ENCODE measurements around the gene KLK13. TPM values are rescaled to one million over a fixed set of nuclear protein-coding genes. Genes with fewer than 3 reads are reported as not detected.

The KLK13 gene
- total RNA-seq, 1 donor from 2014 or later: not detected

DNA sequence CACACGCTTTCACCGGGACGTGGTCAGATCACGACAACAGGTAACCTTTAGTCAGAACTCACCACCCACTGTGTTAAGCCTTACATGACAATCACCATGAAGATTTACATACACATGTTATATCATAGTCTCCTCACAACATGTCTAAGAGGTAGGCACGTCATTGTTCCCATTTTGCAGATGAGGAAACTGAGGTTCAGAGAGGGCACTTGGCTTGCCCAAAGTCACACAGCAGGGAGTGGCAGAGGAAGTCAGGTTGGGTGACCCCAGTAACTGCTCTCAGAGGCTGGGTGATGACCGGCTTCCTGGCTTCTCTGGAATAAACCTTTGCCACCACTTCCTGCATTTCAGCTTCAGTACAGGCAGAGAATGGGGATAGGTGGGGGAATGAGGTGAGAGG lies 50.6 kb downstream of the KLK13 start:
- Histone ChIP-seq H3K27me3 (peaks cover 50% of the 10 kb centered on the region), H3K4me1 (peaks cover 6% of the 10 kb centered on the region), H3K27ac (no peak overlapping the region), H3K9me3 (no peaks in the 10 kb centered on the region), H3K4me3 (no peak overlapping the region), H3K36me3 (no peaks in the 10 kb centered on the region)
- DNase-seq (no peak), ATAC-seq (no peak)
- intact Hi-C loops (cut with DNase I): no loop called here
- TF ChIP-seq, protein P1, sequence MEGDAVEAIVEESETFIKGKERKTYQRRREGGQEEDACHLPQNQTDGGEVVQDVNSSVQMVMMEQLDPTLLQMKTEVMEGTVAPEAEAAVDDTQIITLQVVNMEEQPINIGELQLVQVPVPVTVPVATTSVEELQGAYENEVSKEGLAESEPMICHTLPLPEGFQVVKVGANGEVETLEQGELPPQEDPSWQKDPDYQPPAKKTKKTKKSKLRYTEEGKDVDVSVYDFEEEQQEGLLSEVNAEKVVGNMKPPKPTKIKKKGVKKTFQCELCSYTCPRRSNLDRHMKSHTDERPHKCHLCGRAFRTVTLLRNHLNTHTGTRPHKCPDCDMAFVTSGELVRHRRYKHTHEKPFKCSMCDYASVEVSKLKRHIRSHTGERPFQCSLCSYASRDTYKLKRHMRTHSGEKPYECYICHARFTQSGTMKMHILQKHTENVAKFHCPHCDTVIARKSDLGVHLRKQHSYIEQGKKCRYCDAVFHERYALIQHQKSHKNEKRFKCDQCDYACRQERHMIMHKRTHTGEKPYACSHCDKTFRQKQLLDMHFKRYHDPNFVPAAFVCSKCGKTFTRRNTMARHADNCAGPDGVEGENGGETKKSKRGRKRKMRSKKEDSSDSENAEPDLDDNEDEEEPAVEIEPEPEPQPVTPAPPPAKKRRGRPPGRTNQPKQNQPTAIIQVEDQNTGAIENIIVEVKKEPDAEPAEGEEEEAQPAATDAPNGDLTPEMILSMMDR (IDR thresholded peaks at IDR 0.05): no peak

DNA sequence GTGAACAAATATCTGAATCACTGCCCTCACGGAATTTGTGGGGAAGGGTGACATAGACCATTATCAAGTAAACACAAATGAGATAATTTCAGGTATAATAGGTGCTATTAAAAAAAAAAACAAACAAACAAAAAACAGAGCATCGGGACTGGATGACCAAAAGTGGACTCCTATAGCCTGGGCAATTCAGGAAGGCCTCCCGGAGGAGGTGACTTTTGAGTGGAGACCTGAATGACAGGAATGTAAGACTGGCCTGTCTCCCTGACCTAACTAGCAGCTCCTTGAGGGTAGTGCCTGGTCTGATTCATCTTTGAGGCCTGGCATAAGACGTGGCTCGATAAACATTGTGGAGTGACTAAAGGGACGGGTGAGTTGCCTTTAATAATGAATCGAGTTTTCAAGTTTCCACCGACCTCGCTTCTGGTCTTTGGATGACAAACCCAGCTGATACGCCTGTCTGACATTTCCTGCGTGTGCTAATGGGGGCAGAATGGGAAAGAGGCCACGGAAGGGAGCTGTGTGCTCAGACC lies 52.2 kb downstream of the KLK13 start:
- Histone ChIP-seq H3K9me3 (no peaks in the 10 kb centered on the region), H3K4me1 (no peaks in the 10 kb centered on the region), H3K27ac (no peak overlapping the region), H3K4me3 (no peak overlapping the region), H3K36me3 (no peaks in the 10 kb centered on the region), H3K27me3 (peaks cover 35% of the 10 kb centered on the region)
- DNase-seq: no peak
- intact Hi-C loops (cut with DNase I): no loop called here
- TF ChIP-seq, protein P1 (IDR thresholded peaks at IDR 0.05): no peak
- ATAC-seq: no peak

DNA sequence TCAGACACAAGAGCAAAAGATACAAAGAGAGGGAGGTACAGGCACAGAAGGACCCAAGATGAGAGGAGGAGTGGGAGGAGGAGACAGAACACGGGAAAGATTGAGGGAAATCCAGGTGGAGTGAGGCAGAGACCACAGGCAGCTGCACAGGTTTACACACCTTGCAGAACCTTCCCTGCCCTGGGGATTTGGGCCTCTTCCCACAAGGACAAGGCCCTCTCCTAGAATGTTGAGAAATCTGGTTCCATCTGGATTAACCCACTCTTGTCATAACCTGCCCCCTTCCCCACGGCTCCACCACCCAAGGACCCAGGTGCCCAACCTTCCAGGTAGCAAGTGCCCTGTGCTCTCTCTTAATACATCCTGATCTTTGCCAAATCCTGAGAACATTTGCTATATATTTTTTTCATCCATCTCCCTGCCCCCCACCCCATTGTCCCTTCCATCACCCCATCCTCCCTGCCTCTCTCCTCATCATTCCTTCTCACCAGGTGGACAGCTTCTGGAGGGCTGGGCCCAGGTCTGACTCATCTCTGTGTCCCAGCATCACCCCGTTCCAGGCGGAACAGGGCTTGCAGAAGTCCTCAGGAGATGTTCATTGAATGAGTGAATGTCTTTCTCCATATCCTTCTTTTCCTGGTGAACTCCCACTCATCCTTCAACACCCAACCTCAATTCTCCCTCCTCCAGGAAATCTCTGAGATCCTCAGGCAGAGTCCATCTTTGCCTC lies 54.7 kb downstream of the KLK13 start:
- Histone ChIP-seq H3K27me3 (peaks cover 17% of the 10 kb centered on the region), H3K4me3 (no peak overlapping the region), H3K4me1 (no peaks in the 10 kb centered on the region), H3K9me3 (no peaks in the 10 kb centered on the region), H3K27ac (no peak overlapping the region), H3K36me3 (no peaks in the 10 kb centered on the region)
- DNase-seq (no peak), ATAC-seq (no peak)
- intact Hi-C loops (cut with DNase I): no loop called here
- TF ChIP-seq, protein P1 (IDR thresholded peaks at IDR 0.05): no peak

DNA sequence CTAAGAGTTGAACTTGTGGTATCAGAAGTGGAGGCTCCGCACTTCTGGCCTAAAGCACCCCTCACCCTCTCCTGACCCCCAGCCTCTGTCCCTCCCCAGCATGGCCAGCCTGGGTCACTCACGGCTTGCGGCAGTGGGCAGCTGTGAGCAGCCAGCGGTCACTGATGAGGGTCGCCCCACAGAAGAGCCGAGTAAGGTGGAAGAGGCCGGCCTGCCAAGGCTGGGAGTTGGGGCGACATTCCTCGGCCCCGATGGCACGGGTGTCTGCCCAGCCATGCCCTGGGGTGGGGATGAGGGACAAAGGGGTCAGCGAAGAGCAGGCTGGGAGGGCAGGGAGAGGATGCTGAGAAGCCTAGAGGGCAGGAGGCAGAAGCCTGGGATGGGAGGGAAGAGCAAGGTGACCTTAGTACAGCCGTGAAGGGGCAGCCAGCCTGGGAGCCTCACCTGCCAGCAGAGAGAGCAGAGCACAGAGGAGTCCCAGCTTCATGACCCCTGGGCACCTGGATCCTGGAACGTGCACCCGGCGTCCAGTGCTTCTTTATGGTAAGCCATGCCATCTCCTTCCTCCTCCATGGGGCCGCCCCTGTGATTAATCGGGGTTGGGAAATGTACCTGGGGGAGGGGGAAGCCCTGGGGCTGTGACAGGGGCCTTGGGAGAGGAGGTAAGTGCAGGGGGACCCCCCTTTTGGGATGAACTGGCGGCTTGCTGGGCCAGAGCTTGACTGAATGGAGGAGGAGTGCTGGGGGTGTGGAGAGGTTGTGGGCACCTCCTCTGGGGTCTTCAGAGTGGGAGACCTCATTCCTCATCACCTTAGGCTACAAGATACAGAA lies 55.6 kb downstream of the KLK13 start:
- H3K27ac ChIP-seq: no peak overlapping the region
- peaks cover 7% of the 10 kb centered on the region for H3K27me3 ChIP-seq
- no peak overlapping the region for H3K4me3 ChIP-seq
- H3K36me3 ChIP-seq: no peaks in the 10 kb centered on the region
- intact Hi-C loops (cut with DNase I): no loop called here
- TF ChIP-seq, protein P1 (IDR thresholded peaks at IDR 0.05): no peak
- ATAC-seq (no peak), DNase-seq (no peak)
- no peaks in the 10 kb centered on the region for H3K9me3 ChIP-seq
- no peaks in the 10 kb centered on the region for H3K4me1 ChIP-seq

DNA sequence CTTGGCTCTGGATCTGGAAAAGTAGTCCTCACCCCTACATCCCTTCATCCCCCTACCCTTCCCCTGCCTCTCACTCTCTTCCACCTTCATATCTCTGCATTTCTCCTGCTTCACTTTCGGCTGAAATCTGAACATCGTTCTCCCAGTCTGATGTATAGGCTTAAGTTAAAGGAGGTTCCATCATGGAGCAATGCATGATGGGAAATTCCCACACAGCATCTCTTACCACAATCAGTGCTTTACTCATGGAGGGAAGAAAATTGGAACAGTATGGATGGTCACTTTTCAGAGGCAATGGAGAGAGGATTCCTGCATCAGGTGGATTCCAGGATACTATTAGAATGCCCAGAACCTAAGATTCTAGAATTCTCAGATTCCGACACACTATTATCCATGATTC lies 57.4 kb downstream of the KLK13 start:
- no peak overlapping the region for H3K4me3 ChIP-seq
- DNase-seq (no peak), ATAC-seq (no peak)
- H3K27me3 ChIP-seq: peaks cover 14% of the 10 kb centered on the region
- no peak overlapping the region for H3K27ac ChIP-seq
- H3K4me1 ChIP-seq: no peaks in the 10 kb centered on the region
- no peaks in the 10 kb centered on the region for H3K36me3 ChIP-seq
- TF ChIP-seq, protein P1 (IDR thresholded peaks at IDR 0.05): no peak
- H3K9me3 ChIP-seq: no peaks in the 10 kb centered on the region
- intact Hi-C loops (cut with DNase I): no loop called here
